ENCODE measurements around the gene TMEM163. TPM values are rescaled to one million over a fixed set of nuclear protein-coding genes. Genes with fewer than 3 reads are reported as not detected.

The TMEM163 gene
- total RNA-seq: 19.1 TPM

DNA sequence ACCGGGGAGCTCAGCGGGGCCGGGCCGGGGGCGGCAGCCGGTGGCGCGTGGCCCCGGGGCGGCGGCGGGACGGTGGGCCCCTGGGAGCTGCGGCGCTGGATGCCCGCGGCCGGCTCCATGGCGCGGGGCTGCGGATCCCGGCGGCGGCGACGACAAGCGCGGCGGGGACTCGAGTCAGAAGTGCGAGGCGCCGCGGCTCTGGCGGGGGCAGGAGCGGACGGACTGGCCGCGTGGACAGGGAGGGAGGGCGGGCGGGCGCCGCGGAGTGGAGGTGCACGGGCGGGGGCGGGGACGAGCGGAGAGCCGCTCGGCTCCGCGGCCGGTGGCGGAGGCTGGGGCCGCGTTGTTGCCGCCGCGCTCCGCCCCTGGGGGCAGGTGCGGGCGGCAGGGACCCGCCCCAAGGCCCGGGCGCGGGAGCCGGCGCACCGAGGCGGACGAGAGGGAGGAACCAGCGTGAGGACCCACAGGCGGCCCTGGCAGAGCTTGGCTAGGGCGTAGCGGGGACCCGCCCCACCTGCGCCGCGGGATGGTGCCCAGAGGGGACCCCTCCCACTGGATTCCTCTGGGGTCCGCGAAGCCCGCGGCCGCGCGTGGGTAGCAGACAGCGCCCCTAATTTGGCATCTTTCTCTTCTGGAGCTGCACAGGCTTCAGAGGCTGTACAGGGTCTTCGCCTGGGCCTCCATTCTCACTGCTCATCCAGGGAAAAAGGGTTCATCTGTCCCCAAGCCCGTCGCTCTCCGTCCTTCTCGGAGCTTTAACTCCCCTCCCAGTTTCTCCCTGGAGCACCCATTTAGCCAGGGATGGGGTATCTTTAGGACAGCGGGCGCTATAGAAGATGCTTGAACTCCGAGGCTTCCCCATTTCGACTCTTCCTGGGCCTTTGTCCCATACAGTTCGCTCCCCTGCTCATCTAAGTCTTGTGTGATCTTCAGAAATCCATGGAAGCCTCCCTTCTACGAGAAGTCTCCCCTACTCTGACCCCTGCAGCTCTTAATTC, at the start of gene TMEM163:
Gene TMEM163, minus strand, starts transcription at position 184 of the 998 bp plus-strand sequence.

Other genes starting within 250 kb of the TMEM163 start
- not detected for gene ACMSD, start 119.6 kb upstream of the TMEM163 start, total RNA-seq
- gene CCNT2, start 199.8 kb upstream of the TMEM163 start, total RNA-seq: 135 TPM